UCSD-AML1 (cell line): ENCODE results near the gene NECAB2.

ENCODE experiments used
- DNase-seq: peaks from one replicate; lab custom pipeline; 2025; ENCODE audit not compliant: unreplicated experiment; lab: John Stamatoyannopoulos, UW

Gene NECAB2

GRCh38 chr16:84018710-84019109 is 50.7 kb downstream of the NECAB2 start:
- DNase-seq: no peak

- no peak for DNase-seq
Observed at GRCh38 chr16:84020353-84020752, 52.3 kb downstream of the NECAB2 start.

GRCh38 chr16:84021488-84021887 is 53.4 kb downstream of the NECAB2 start:
- DNase-seq: no peak

GRCh38 chr16:84022644-84023043 is 54.6 kb downstream of the NECAB2 start:
- no peak for DNase-seq

GRCh38 chr16:84024854-84025253 is 56.8 kb downstream of the NECAB2 start:
- DNase-seq: no peak

- no peak for DNase-seq
Observed at GRCh38 chr16:84026606-84027005, 58.6 kb downstream of the NECAB2 start.

- no peak for DNase-seq
Observed at GRCh38 chr16:84027625-84028024, 59.6 kb downstream of the NECAB2 start.

- peak; percentile 78 for DNase-seq
Observed at GRCh38 chr16:84029297-84030047, 61.4 kb downstream of the NECAB2 start.

GRCh38 chr16:84031556-84031955 is 63.5 kb downstream of the NECAB2 start:
- DNase-seq: no peak

GRCh38 chr16:84032458-84033178 is 64.6 kb downstream of the NECAB2 start:
- no peak for DNase-seq

- DNase-seq: no peak
Observed at GRCh38 chr16:84033251-84034195, 65.5 kb downstream of the NECAB2 start.

- no peak for DNase-seq
Observed at GRCh38 chr16:84034516-84034915, 66.5 kb downstream of the NECAB2 start.

GRCh38 chr16:84036131-84036530 is 68.1 kb downstream of the NECAB2 start:
- no peak for DNase-seq

GRCh38 chr16:84036982-84037425 is 69.0 kb downstream of the NECAB2 start:
- no peak for DNase-seq

- DNase-seq: no peak
Observed at GRCh38 chr16:84038469-84038868, 70.4 kb downstream of the NECAB2 start.

GRCh38 chr16:84039696-84040095 is 71.7 kb downstream of the NECAB2 start:
- no peak for DNase-seq

GRCh38 chr16:84040226-84040822 is 72.3 kb downstream of the NECAB2 start:
- no peak for DNase-seq

GRCh38 chr16:84040823-84041820 is 73.1 kb downstream of the NECAB2 start:
- DNase-seq: no peak

- no peak for DNase-seq
Observed at GRCh38 chr16:84041881-84042280, 73.8 kb downstream of the NECAB2 start.
